ENCODE results near the gene LSM14B. TPM values are rescaled to one million over a fixed set of nuclear protein-coding genes. Genes with fewer than 3 reads are reported as not detected.
"Not testable (repeated sequence)": the region's sequence is repeated elsewhere in the genome, so short reads cannot be mapped to it uniquely, and the experiment has no call there.

The LSM14B gene
- total RNA-seq, 4 donors from 2014 or later, result 27.1 to 35.5 (median 33.3) TPM

DNA sequence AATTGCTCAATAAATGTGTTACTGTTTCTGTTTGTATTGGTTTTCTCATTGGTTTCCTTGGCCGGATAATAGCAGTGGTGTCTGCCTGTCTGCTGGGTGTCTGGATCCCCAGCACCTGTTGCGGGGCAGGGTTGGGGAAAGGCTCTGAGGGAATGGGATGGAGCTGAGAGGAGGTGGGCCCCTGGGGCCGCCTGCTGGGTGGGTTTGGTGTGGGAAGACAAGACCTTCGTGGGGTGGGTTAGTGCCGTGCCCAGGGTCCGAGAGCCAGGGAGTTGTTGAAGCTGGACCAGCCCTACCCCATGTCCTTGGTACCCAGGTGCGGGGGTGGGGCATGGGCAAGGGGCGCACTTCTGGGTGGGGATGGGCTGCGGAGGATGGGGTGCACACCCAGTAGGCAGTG is 25.3 kb downstream of the LSM14B start:
- peaks cover 0 to 18% (median 4%) of the 10 kb centered on the region in 4 donors for H3K4me1 ChIP-seq
- no peak overlapping the region for H3K4me3 ChIP-seq
- TF ChIP-seq, protein P1, sequence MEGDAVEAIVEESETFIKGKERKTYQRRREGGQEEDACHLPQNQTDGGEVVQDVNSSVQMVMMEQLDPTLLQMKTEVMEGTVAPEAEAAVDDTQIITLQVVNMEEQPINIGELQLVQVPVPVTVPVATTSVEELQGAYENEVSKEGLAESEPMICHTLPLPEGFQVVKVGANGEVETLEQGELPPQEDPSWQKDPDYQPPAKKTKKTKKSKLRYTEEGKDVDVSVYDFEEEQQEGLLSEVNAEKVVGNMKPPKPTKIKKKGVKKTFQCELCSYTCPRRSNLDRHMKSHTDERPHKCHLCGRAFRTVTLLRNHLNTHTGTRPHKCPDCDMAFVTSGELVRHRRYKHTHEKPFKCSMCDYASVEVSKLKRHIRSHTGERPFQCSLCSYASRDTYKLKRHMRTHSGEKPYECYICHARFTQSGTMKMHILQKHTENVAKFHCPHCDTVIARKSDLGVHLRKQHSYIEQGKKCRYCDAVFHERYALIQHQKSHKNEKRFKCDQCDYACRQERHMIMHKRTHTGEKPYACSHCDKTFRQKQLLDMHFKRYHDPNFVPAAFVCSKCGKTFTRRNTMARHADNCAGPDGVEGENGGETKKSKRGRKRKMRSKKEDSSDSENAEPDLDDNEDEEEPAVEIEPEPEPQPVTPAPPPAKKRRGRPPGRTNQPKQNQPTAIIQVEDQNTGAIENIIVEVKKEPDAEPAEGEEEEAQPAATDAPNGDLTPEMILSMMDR (IDR thresholded peaks at IDR 0.05), result no peak
- TF ChIP-seq POLR2A (IDR thresholded peaks at IDR 0.05), result no peak
- H3K27me3 ChIP-seq, result no peaks in the 10 kb centered on the region
- peaks cover 0 to 3% (median 0%) of the 10 kb centered on the region in 3 donors for H3K36me3 ChIP-seq
- H3K9me3 ChIP-seq, result no peaks in the 10 kb centered on the region
- no peak for DNase-seq
- H3K27ac ChIP-seq, result no peak overlapping the region

DNA sequence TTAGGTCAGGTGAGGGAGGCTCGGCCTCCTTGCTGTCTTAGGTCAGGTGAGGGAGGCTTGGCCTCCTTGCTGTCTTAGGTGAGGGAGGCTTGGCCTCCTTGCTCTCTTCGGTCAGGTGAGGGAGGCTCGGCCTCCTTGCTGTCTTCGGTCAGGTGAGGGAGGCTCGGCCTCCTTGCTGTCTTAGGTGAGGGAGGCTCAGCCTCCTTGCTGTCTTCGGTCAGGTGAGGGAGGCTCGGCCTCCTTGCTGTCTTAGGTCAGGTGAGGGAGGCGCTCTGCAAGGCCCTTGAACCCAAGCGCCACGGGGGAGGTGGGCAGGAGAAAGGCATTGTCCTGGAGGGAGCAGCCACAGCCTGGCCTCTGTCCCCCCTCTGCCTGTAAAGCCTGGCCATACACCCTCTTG is 26.1 kb downstream of the LSM14B start:
- H3K4me1 ChIP-seq, result peaks cover 0 to 18% (median 4%) of the 10 kb centered on the region in 4 donors
- not testable (repeated sequence) for H3K9me3 ChIP-seq, H3K27me3 ChIP-seq, H3K27ac ChIP-seq, H3K4me3 ChIP-seq, DNase-seq, H3K36me3 ChIP-seq

DNA sequence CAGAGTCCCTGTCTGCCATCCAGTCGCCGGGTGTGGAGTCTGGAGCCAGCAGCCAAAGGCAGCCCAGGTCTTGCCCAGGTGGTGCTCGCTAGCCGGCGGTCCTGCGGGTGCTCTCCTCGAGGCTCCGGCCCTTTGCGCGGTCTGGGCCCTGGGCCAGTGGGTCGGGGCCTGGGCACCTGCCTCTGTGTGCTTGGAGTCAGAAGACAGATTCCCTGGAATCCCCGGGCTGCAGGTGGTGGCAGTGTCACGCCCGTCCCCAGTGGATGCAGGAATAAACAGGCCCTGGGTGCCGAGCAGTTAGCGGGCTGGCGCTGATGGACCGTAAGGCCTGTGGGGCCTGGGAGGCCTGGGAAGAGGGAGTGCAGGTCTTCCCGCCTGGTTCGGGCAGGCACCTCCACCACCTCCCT is 26.6 kb downstream of the LSM14B start:
- Histone ChIP-seq H3K27ac (no peak overlapping the region), H3K4me1 (peaks cover 0 to 18% (median 4%) of the 10 kb centered on the region in 4 donors), H3K4me3 (no peak overlapping the region), H3K27me3 (no peaks in the 10 kb centered on the region), H3K9me3 (no peaks in the 10 kb centered on the region), H3K36me3 (peaks cover 0 to 10% (median 0%) of the 10 kb centered on the region in 3 donors)
- TF ChIP-seq, protein P1 (IDR thresholded peaks at IDR 0.05), result no peak
- no peak for TF ChIP-seq POLR2A (IDR thresholded peaks at IDR 0.05)
- DNase-seq, result no peak

DNA sequence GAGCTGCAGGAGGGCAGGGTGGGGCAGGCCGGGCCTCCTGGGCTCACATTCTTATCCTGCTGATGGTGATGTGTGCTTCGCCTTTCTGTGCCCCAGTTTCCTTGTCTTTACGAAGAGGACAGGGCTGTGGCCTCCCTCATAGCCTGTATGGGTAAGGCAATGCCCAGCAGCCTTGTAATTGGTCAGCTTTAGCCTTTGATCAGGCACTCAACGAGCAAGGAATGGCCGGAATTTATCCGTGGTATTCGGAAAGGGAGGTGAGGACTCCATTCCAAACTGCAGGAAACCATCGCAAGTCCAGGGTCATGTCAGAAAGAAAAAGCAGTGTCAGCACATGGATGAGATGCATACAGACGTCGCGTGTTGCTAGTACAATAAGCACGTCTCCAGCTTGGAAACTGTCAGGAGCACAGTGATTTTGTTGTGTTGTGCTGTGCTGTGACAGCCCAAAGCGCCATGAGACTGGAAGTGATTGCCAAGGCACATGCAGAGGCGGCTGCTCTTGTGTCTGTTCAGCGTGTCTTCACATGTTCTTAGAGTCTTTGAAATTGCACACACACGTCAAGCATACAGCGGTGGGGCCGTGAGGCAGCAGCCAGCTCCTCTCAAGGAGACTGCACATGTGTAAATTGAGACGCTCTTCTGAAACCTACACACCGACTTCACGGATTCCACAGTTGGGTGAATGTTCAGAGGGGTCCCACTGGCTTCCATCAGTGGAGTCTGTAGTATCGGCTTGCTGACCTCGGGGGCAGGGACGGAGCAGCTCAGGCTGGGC is 27.4 kb downstream of the LSM14B start:
- TF ChIP-seq POLR2A (IDR thresholded peaks at IDR 0.05), result no peak
- TF ChIP-seq, protein P1 (IDR thresholded peaks at IDR 0.05), result no peak
- H3K4me3 ChIP-seq, result no peak overlapping the region
- no peaks in the 10 kb centered on the region for H3K27me3 ChIP-seq
- DNase-seq, result no peak
- H3K9me3 ChIP-seq, result no peaks in the 10 kb centered on the region
- peaks cover 0 to 14% (median under 1%) of the 10 kb centered on the region in 4 donors for H3K4me1 ChIP-seq
- peaks cover 0 to 10% (median 0%) of the 10 kb centered on the region in 3 donors for H3K36me3 ChIP-seq
- no peak overlapping the region for H3K27ac ChIP-seq

DNA sequence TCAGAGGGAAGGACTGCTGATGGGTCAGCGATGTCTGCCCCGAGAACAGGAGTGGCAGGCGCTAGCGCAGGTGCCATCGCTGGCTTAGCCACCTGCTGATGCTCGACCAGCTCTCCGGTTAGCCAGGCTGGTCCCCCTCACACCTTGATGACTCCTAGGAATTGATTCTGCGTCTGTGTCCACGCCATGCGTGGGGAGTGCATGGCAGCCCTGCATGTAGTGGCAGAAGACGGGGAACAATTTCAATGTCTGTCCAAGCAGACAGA is 28.0 kb downstream of the LSM14B start:
- no peak overlapping the region for H3K4me3 ChIP-seq
- peaks cover 0 to 9% (median 0%) of the 10 kb centered on the region in 4 donors for H3K4me1 ChIP-seq
- peaks cover 0 to 10% (median 0%) of the 10 kb centered on the region in 3 donors for H3K36me3 ChIP-seq
- DNase-seq, result no peak
- H3K27ac ChIP-seq, result no peak overlapping the region
- no peaks in the 10 kb centered on the region for H3K27me3 ChIP-seq
- no peak for TF ChIP-seq POLR2A (IDR thresholded peaks at IDR 0.05)
- TF ChIP-seq, protein P1 (IDR thresholded peaks at IDR 0.05), result no peak
- H3K9me3 ChIP-seq, result no peaks in the 10 kb centered on the region

DNA sequence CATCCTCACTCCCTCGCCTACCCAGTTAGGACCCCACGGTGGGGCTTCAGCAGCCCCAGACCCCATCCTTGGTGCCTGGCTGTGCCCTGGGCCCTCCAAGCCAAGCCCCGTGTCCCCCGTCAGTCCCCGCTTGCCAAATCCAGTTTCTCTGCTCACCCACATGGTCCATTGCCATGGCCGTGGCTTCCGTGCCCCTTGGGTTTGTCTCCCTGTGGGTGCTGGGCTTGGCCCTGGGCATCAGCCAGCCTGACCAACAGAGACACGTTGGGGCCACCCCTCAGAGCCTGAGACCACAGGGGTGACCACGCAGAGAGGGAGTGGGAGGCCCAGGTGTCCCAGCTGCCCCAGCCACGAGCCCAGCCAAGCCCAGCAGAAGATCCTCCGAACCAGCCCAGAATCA is 28.9 kb downstream of the LSM14B start:
- Histone ChIP-seq H3K36me3 (peaks cover 0 to 10% (median 0%) of the 10 kb centered on the region in 3 donors), H3K9me3 (no peaks in the 10 kb centered on the region), H3K27ac (no peak overlapping the region)

More for the DNA sequence above, 28.9 kb downstream of the LSM14B start:
- no peak overlapping the region for H3K4me3 ChIP-seq
- no peak for DNase-seq
- H3K27me3 ChIP-seq, result no peaks in the 10 kb centered on the region
- TF ChIP-seq POLR2A (IDR thresholded peaks at IDR 0.05), result no peak
- TF ChIP-seq, protein P1 (IDR thresholded peaks at IDR 0.05), result no peak
- peaks cover 0 to under 1% (median 0%) of the 10 kb centered on the region in 4 donors for H3K4me1 ChIP-seq

Data from Peyer's patch (tissue), 4 donors.